ENCODE data around the gene ANXA1. TPM values are rescaled to one million over a fixed set of nuclear protein-coding genes. Genes with fewer than 3 reads are reported as not detected.
A peak's percentile ranks its signal among the peaks of the same experiment; 100 is the strongest.

The ANXA1 gene
- polyA plus RNA-seq, 4 donors, result 19.0 to 84.1 (median 38.1) TPM

DNA sequence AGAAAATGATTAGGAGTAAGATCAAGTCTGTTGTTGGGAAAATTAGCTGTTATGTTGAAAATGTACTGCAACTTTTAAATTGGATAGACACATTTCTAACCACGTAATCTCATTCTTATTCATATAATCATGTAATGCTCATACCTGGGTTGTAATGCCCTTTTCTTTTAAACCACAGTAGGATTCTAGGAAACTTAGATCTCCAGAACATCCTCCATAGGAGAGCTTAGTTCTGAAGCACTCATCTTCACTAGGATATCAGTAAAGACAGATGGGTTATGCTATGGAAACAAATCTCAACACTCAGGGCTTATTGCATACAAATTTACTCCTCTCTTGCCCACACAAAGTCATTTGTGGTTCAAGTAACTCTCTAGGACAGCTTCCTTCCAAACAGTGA lies 34.8 kb upstream of the ANXA1 start:
- WGBS, 3 donors, result 88 to 95% (median 94%) methylated on average over 1 of the region's 1 CpG
- FAIRE-seq (no peak), DNase-seq (no peak)
- no peaks in the 10 kb centered on the region for H3K36me3 ChIP-seq (ENCODE audit: control insufficient read depth in 3 of 3, insufficient read depth in 2 of 3, low read depth in 1 of 3, low read length in 3 of 3)
- H3K9me3 ChIP-seq (ENCODE audit: control insufficient read depth in 2 of 2, insufficient read depth in 1 of 2, low read depth in 1 of 2, low read length in 1 of 2), result no peaks in the 10 kb centered on the region
- no peaks in the 10 kb centered on the region for H3K4me1 ChIP-seq (ENCODE audit: control insufficient read depth in 3 of 3, insufficient read depth in 2 of 3, low read depth in 1 of 3, low read length in 2 of 3)
- no peaks in the 10 kb centered on the region for H3K27me3 ChIP-seq (ENCODE audit: control insufficient read depth in 3 of 3, insufficient read depth in 3 of 3, low read length in 3 of 3)
- H3K27ac ChIP-seq (ENCODE audit: low read depth in 1 of 3, low read length in 2 of 3), result no peak overlapping the region
- H3K4me3 ChIP-seq (ENCODE audit: low read depth in 1 of 3, low read length in 3 of 3), result no peak overlapping the region

DNA sequence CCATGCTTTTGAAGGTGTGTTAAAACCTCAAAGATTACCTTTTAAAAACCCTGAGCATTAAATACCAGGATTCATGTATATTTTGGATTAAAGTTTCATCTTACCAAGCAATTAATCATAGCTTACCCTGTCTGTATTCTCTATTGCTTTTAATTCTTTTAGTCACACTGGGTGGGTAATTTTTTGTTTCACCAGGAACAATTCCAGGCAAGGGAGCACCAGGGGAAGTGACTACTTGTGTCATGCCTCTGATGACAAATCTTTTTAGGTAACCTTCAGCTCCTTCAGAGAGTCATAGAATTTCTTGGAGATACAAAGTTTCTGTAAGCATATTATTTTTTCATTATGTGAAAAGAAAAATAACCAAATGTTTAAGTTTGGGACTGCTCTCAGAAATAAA lies 33.4 kb upstream of the ANXA1 start:
- no peak for FAIRE-seq

DNA sequence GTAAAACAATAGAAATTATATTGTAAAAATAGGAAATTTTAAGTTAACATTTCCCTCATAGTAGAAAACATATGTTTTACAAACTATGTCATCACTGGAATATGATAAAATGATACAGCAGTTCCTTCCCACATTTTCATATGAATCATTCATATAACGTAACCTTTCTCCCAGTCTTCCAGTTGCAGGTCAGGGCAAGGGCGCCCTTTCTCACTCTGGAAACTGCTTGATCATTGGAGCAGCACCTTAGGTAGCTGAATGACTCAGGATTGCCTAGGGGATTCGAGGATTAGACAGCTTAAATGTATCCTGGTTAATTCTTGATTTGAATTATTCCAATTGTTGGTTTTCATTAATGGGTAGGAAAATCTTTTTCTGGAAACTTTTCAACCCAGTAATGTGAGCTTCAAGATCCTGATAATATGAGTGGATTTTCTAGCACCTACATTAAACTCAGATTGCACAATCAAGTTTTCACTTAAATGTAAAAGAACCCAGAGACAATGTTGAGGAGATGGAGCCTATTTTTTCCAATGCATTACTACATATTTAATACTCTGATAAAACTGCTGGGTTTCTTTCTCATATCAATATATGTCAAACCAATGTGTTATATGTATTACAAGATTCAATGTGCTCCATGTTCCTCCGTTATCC lies 32.6 kb upstream of the ANXA1 start:
- H3K4me1 ChIP-seq (ENCODE audit: control insufficient read depth in 3 of 3, insufficient read depth in 2 of 3, low read depth in 1 of 3, low read length in 2 of 3), result no peaks in the 10 kb centered on the region
- H3K9me3 ChIP-seq (ENCODE audit: control insufficient read depth in 2 of 2, insufficient read depth in 1 of 2, low read depth in 1 of 2, low read length in 1 of 2), result no peaks in the 10 kb centered on the region
- no peaks in the 10 kb centered on the region for H3K27me3 ChIP-seq (ENCODE audit: control insufficient read depth in 3 of 3, insufficient read depth in 3 of 3, low read length in 3 of 3)
- H3K36me3 ChIP-seq (ENCODE audit: control insufficient read depth in 3 of 3, insufficient read depth in 2 of 3, low read depth in 1 of 3, low read length in 3 of 3), result no peaks in the 10 kb centered on the region
- DNase-seq, result peak in 1 of 2 donors; percentile 19
- FAIRE-seq, result no peak
- WGBS, 3 donors, result 77 to 90% (median 83%) methylated on average over 4 of the region's 4 CpGs
- H3K4me3 ChIP-seq (ENCODE audit: low read depth in 1 of 3, low read length in 3 of 3), result no peak overlapping the region
- no peak overlapping the region for H3K27ac ChIP-seq (ENCODE audit: low read depth in 1 of 3, low read length in 2 of 3)

More for the DNA sequence above, 33.4 kb upstream of the ANXA1 start:
- Histone ChIP-seq H3K27ac (ENCODE audit: low read depth in 1 of 3, low read length in 2 of 3) (no peak overlapping the region), H3K36me3 (ENCODE audit: control insufficient read depth in 3 of 3, insufficient read depth in 2 of 3, low read depth in 1 of 3, low read length in 3 of 3) (no peaks in the 10 kb centered on the region), H3K4me1 (ENCODE audit: control insufficient read depth in 3 of 3, insufficient read depth in 2 of 3, low read depth in 1 of 3, low read length in 2 of 3) (no peaks in the 10 kb centered on the region), H3K4me3 (ENCODE audit: low read depth in 1 of 3, low read length in 3 of 3) (no peak overlapping the region), H3K27me3 (ENCODE audit: control insufficient read depth in 3 of 3, insufficient read depth in 3 of 3, low read length in 3 of 3) (no peaks in the 10 kb centered on the region), H3K9me3 (ENCODE audit: control insufficient read depth in 2 of 2, insufficient read depth in 1 of 2, low read depth in 1 of 2, low read length in 1 of 2) (no peaks in the 10 kb centered on the region)
- DNase-seq, result no peak

DNA sequence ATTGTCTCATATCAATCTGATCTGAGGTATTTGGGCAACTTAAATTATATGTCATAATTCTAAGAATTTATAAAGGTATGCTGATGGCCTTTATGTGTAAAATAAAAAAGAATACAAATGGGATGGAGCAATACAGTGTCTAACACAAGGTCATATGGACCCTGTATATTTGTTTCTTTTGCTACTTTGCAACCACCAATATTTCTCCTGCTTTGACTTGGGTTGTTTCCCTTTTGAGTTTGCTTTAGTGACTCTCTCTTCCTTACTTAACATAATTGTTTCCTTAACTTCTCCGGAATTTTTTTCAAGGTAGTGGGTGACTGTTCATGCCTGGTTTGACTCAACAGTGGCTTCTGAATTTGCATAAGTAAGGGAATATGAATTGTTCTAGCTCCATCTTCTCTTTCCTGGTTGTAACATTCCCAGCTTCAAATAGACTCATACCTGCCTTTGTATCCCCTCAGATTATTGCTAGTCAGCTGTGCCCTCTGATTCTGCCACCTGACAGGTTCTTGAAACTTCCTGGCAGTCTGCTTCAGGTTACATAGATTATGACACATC lies 30.2 kb upstream of the ANXA1 start:
- no peak for FAIRE-seq
- WGBS, 3 donors, result 77 to 87% (median 84%) methylated on average over 1 of the region's 1 CpG

DNA sequence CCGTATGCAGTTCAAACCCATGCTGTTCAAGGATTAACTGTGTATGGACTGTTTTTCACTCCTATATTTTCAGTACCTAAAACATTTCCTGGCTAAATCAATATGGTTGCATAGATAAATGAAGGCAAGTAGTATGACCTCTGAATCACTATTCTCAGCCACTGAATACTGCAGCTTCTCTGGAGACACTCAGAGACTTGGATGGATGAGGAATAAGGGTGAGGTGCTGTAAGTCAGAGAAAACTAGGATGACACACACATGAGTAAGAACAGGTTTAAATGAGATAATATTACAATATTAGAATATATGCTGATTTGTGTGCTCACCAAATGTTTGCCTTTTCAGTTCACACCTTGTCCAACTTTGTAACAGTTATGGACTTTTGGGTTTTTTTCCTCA lies 26.0 kb upstream of the ANXA1 start:
- H3K27me3 ChIP-seq (ENCODE audit: control insufficient read depth in 3 of 3, insufficient read depth in 3 of 3, low read length in 3 of 3), result no peaks in the 10 kb centered on the region
- 75 to 97% (median 86%) methylated on average over 1 of the region's 1 CpG for WGBS, 3 donors
- no peaks in the 10 kb centered on the region for H3K9me3 ChIP-seq (ENCODE audit: control insufficient read depth in 2 of 2, insufficient read depth in 1 of 2, low read depth in 1 of 2, low read length in 1 of 2)
- no peak for DNase-seq
- FAIRE-seq, result no peak
- H3K4me3 ChIP-seq (ENCODE audit: low read depth in 1 of 3, low read length in 3 of 3), result no peak overlapping the region
- H3K27ac ChIP-seq (ENCODE audit: low read depth in 1 of 3, low read length in 2 of 3), result no peak overlapping the region
- no peaks in the 10 kb centered on the region for H3K4me1 ChIP-seq (ENCODE audit: control insufficient read depth in 3 of 3, insufficient read depth in 2 of 3, low read depth in 1 of 3, low read length in 2 of 3)
- no peaks in the 10 kb centered on the region for H3K36me3 ChIP-seq (ENCODE audit: control insufficient read depth in 3 of 3, insufficient read depth in 2 of 3, low read depth in 1 of 3, low read length in 3 of 3)

More for the DNA sequence above, 30.2 kb upstream of the ANXA1 start:
- Histone ChIP-seq H3K27me3 (ENCODE audit: control insufficient read depth in 3 of 3, insufficient read depth in 3 of 3, low read length in 3 of 3) (no peaks in the 10 kb centered on the region), H3K36me3 (ENCODE audit: control insufficient read depth in 3 of 3, insufficient read depth in 2 of 3, low read depth in 1 of 3, low read length in 3 of 3) (no peaks in the 10 kb centered on the region), H3K9me3 (ENCODE audit: control insufficient read depth in 2 of 2, insufficient read depth in 1 of 2, low read depth in 1 of 2, low read length in 1 of 2) (no peaks in the 10 kb centered on the region), H3K4me3 (ENCODE audit: low read depth in 1 of 3, low read length in 3 of 3) (no peak overlapping the region), H3K4me1 (ENCODE audit: control insufficient read depth in 3 of 3, insufficient read depth in 2 of 3, low read depth in 1 of 3, low read length in 2 of 3) (no peaks in the 10 kb centered on the region), H3K27ac (ENCODE audit: low read depth in 1 of 3, low read length in 2 of 3) (no peak overlapping the region)
- DNase-seq, result no peak

DNA sequence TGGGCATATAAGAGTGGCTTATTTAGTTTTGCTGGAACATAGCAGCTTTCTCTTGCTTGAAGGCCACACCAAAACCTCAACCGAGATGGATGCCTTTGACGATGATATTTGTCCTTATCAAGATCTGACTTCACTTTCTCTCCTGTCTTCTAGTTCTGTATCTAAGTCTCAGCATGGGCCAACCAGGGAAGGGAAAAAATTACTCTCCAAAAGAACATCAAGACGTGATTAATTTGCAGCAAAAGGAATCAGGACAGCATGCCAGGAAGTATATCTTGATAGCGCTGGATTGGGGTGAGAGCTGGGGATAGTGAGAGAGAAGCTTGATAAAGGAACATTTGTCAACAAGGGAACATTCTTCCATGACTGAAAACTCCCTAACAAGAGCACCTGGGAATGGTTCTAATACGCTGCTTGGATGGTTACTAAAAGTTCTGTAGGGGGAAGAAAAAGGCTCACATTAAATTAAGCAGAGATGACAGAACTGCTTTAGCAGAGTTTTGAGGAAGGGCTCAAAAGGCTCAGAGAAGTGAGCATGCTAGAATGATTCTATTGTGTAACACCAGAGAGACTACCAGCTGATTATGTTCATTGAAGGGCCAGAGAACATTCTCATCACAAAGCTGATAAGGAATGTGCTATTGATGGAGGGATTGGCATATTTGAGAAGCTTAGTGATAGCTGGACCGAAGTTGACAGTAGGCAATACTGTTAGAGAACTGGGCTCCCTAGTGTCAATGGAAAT lies 21.6 kb upstream of the ANXA1 start:
- H3K4me1 ChIP-seq (ENCODE audit: control insufficient read depth in 3 of 3, insufficient read depth in 2 of 3, low read depth in 1 of 3, low read length in 2 of 3), result no peaks in the 10 kb centered on the region
- DNase-seq, result no peak
- H3K9me3 ChIP-seq (ENCODE audit: control insufficient read depth in 2 of 2, insufficient read depth in 1 of 2, low read depth in 1 of 2, low read length in 1 of 2), result no peaks in the 10 kb centered on the region
- 84 to 87% (median 86%) methylated on average over 6 of the region's 6 CpGs for WGBS, 3 donors
- H3K4me3 ChIP-seq (ENCODE audit: low read depth in 1 of 3, low read length in 3 of 3), result no peak overlapping the region
- no peak for FAIRE-seq
- H3K36me3 ChIP-seq (ENCODE audit: control insufficient read depth in 3 of 3, insufficient read depth in 2 of 3, low read depth in 1 of 3, low read length in 3 of 3), result no peaks in the 10 kb centered on the region
- H3K27me3 ChIP-seq (ENCODE audit: control insufficient read depth in 3 of 3, insufficient read depth in 3 of 3, low read length in 3 of 3), result no peaks in the 10 kb centered on the region
- no peak overlapping the region for H3K27ac ChIP-seq (ENCODE audit: low read depth in 1 of 3, low read length in 2 of 3)

DNA sequence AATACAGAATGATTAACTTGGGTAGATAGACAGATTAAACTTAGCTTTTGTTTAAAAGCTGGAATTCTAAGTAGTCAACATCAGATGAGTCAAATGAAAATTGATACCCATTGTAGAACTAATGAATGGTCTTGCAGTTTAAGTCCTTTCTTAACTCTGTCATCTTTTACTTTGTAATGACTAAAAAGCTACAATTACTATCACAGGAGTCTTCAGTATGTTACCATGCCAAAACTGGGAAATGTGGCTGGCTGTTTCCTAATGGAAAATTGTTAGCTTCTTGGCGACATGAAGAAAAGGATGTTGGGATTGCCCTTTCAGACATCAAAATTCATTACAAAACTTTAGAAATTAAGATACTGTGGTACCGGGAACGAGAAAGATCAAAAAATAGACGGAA lies 20.2 kb upstream of the ANXA1 start:
- Histone ChIP-seq H3K27me3 (ENCODE audit: control insufficient read depth in 3 of 3, insufficient read depth in 3 of 3, low read length in 3 of 3) (no peaks in the 10 kb centered on the region), H3K9me3 (ENCODE audit: control insufficient read depth in 2 of 2, insufficient read depth in 1 of 2, low read depth in 1 of 2, low read length in 1 of 2) (no peaks in the 10 kb centered on the region), H3K36me3 (ENCODE audit: control insufficient read depth in 3 of 3, insufficient read depth in 2 of 3, low read depth in 1 of 3, low read length in 3 of 3) (no peaks in the 10 kb centered on the region), H3K4me3 (ENCODE audit: low read depth in 1 of 3, low read length in 3 of 3) (no peak overlapping the region), H3K27ac (ENCODE audit: low read depth in 1 of 3, low read length in 2 of 3) (peak overlapping the region in 2 of 3 donors; percentile 65 to 91), H3K4me1 (ENCODE audit: control insufficient read depth in 3 of 3, insufficient read depth in 2 of 3, low read depth in 1 of 3, low read length in 2 of 3) (no peaks in the 10 kb centered on the region)
- DNase-seq, result no peak
- 68 to 79% (median 72%) methylated on average over 4 of the region's 4 CpGs for WGBS, 3 donors
- FAIRE-seq, result no peak

DNA sequence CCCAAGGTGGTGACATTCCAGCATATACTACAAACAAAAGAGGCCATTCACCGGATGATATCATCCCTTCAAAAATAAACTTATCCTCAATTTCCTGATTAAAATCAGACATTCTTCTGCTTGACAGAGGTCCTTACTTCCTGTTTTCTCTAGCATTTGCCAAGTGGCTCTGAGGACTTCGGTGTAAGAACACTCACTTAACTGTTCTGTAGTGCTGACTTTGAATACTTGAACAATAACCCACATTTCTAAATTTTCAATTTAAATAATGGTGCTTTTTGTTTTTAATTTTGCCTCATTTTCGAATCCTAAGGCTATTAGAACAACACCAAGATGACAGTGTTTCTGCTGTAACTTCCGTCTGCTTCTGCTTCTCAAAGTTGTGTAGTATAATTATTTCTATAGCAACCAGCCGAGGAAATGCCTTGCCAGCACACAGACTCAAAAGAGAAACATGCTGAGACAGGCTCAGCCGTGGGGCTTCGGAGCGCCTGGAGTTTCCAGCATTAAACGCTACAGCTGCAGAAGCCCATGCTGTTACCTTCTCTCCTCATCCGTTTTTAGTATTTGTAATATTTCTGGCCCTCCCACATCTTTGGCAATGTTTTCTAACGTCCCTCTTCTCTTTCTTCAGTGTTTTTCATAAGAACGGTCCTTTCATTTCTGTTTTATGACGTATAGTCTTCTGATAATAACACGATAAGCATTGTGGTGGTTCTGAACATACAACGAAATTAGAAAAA lies 19.5 kb upstream of the ANXA1 start:
- no peak for FAIRE-seq
- peak overlapping the region; percentile 72 to 91 (median 87) for H3K27ac ChIP-seq (ENCODE audit: low read depth in 1 of 3, low read length in 2 of 3)

More for the DNA sequence above, 19.5 kb upstream of the ANXA1 start:
- Histone ChIP-seq H3K36me3 (ENCODE audit: control insufficient read depth in 3 of 3, insufficient read depth in 2 of 3, low read depth in 1 of 3, low read length in 3 of 3) (no peaks in the 10 kb centered on the region), H3K4me1 (ENCODE audit: control insufficient read depth in 3 of 3, insufficient read depth in 2 of 3, low read depth in 1 of 3, low read length in 2 of 3) (no peaks in the 10 kb centered on the region), H3K4me3 (ENCODE audit: low read depth in 1 of 3, low read length in 3 of 3) (peak overlapping the region in 2 of 3 donors; percentile 71 to 72), H3K9me3 (ENCODE audit: control insufficient read depth in 2 of 2, insufficient read depth in 1 of 2, low read depth in 1 of 2, low read length in 1 of 2) (no peaks in the 10 kb centered on the region), H3K27me3 (ENCODE audit: control insufficient read depth in 3 of 3, insufficient read depth in 3 of 3, low read length in 3 of 3) (no peaks in the 10 kb centered on the region)
- 3 to 7% (median 6%) methylated on average over 15 of the region's 15 CpGs for WGBS, 3 donors
- DNase-seq, result peak; percentile 78 to 83
